ENCODE results near the gene ZC3HAV1. TPM values are rescaled to one million over a fixed set of nuclear protein-coding genes. Genes with fewer than 3 reads are reported as not detected.
"Not testable (repeated sequence)": the region's sequence is repeated elsewhere in the genome, so short reads cannot be mapped to it uniquely, and the experiment has no call there.

Gene ZC3HAV1
- total and polyA plus RNA-seq, 2 experiments from 2014 or later = 24.8 to 56.8 TPM

- TF ChIP-seq CTCF (conservative IDR thresholded peaks at IDR 0.05; ENCODE audit: low read depth in 2 of 2) (no peak), POLR2AphosphoS5 (IDR thresholded peaks at IDR 0.05; ENCODE audit: low read depth) (no peak), JUNB (IDR thresholded peaks at IDR 0.05; ENCODE audit: unreplicated experiment) (no peak)
Observed at GRCh38 chr7:139131601-139132041, 22.1 kb upstream of the ZC3HAV1 start (continued).

DNA sequence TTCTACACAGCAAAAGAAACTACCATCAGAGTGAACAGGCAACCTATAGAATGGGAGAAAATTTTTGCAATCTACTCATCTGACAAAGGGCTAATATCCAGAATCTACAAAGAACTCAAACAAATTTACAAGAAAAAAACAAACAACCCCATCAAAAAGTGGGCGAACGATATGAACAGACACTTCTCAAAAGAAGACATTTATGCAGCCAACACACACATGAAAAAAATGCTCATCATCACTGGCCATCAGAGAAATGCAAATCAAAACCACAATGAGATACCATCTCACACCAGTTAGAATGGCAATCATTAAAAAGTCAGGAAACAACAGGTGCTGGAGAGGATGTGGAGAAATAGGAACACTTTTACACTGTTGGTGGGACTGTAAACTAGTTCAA lies 20.3 kb upstream of the ZC3HAV1 start:
- H3K27me3 ChIP-seq (ENCODE audit: insufficient read depth); H3K4me3 Mint-ChIP-seq; H3K4me3 ChIP-seq; H3K79me2 ChIP-seq (replicated peaks; ENCODE audit: insufficient read depth); ATAC-seq; H3K36me3 Mint-ChIP-seq (ENCODE audit: low read depth); H3K4me2 ChIP-seq; H3K36me3 ChIP-seq (ENCODE audit: insufficient read depth); H4K20me1 ChIP-seq (replicated peaks; ENCODE audit: insufficient read depth); H3K9me2 ChIP-seq (ENCODE audit: insufficient read depth); H3F3A ChIP-seq (replicated peaks; ENCODE audit: low read depth); H2AFZ ChIP-seq; H3K4me1 ChIP-seq (ENCODE audit: insufficient read depth); H3K27ac ChIP-seq (ENCODE audit: low read depth); H3K27me3 Mint-ChIP-seq (ENCODE audit: insufficient read depth, low read depth, poor library complexity); H3K27ac Mint-ChIP-seq; H3K9me3 Mint-ChIP-seq; DNase-seq (ENCODE audit: low spot score): not testable (repeated sequence)
- H3K4me1 Mint-ChIP-seq = peaks cover 10% of the 10 kb centered on the region

- ATAC-seq (no peak), DNase-seq (ENCODE audit: low spot score) (no peak)
- Histone ChIP-seq H3K9me2 (ENCODE audit: insufficient read depth) (no peaks in the 10 kb centered on the region), H4K20me1 (replicated peaks; ENCODE audit: insufficient read depth) (no peaks in the 10 kb centered on the region), H3K36me3 (ENCODE audit: insufficient read depth) (no peaks in the 10 kb centered on the region), H3K27ac (ENCODE audit: low read depth) (no peak overlapping the region), H3F3A (replicated peaks; ENCODE audit: low read depth) (no peaks in the 10 kb centered on the region), H3K79me2 (replicated peaks; ENCODE audit: insufficient read depth) (no peaks in the 10 kb centered on the region), H3K4me1 (ENCODE audit: insufficient read depth) (peaks cover 7% of the 10 kb centered on the region; the same call in 1 of the 2 replicates), H3K4me3 (no peak overlapping the region), H3K4me2 (no peak overlapping the region), H3K27me3 (ENCODE audit: insufficient read depth) (no peaks in the 10 kb centered on the region), H2AFZ (no peak overlapping the region)
- H3K36me3 Mint-ChIP-seq (ENCODE audit: low read depth) = no peaks in the 10 kb centered on the region
- H3K27me3 Mint-ChIP-seq (ENCODE audit: insufficient read depth, low read depth, poor library complexity) = no peaks in the 10 kb centered on the region
- H3K9me3 Mint-ChIP-seq = no peaks in the 10 kb centered on the region
- no peak overlapping the region for H3K4me3 Mint-ChIP-seq
- H3K27ac Mint-ChIP-seq = no peak overlapping the region
- H3K4me1 Mint-ChIP-seq = peaks cover 10% of the 10 kb centered on the region
- TF ChIP-seq, protein P1, sequence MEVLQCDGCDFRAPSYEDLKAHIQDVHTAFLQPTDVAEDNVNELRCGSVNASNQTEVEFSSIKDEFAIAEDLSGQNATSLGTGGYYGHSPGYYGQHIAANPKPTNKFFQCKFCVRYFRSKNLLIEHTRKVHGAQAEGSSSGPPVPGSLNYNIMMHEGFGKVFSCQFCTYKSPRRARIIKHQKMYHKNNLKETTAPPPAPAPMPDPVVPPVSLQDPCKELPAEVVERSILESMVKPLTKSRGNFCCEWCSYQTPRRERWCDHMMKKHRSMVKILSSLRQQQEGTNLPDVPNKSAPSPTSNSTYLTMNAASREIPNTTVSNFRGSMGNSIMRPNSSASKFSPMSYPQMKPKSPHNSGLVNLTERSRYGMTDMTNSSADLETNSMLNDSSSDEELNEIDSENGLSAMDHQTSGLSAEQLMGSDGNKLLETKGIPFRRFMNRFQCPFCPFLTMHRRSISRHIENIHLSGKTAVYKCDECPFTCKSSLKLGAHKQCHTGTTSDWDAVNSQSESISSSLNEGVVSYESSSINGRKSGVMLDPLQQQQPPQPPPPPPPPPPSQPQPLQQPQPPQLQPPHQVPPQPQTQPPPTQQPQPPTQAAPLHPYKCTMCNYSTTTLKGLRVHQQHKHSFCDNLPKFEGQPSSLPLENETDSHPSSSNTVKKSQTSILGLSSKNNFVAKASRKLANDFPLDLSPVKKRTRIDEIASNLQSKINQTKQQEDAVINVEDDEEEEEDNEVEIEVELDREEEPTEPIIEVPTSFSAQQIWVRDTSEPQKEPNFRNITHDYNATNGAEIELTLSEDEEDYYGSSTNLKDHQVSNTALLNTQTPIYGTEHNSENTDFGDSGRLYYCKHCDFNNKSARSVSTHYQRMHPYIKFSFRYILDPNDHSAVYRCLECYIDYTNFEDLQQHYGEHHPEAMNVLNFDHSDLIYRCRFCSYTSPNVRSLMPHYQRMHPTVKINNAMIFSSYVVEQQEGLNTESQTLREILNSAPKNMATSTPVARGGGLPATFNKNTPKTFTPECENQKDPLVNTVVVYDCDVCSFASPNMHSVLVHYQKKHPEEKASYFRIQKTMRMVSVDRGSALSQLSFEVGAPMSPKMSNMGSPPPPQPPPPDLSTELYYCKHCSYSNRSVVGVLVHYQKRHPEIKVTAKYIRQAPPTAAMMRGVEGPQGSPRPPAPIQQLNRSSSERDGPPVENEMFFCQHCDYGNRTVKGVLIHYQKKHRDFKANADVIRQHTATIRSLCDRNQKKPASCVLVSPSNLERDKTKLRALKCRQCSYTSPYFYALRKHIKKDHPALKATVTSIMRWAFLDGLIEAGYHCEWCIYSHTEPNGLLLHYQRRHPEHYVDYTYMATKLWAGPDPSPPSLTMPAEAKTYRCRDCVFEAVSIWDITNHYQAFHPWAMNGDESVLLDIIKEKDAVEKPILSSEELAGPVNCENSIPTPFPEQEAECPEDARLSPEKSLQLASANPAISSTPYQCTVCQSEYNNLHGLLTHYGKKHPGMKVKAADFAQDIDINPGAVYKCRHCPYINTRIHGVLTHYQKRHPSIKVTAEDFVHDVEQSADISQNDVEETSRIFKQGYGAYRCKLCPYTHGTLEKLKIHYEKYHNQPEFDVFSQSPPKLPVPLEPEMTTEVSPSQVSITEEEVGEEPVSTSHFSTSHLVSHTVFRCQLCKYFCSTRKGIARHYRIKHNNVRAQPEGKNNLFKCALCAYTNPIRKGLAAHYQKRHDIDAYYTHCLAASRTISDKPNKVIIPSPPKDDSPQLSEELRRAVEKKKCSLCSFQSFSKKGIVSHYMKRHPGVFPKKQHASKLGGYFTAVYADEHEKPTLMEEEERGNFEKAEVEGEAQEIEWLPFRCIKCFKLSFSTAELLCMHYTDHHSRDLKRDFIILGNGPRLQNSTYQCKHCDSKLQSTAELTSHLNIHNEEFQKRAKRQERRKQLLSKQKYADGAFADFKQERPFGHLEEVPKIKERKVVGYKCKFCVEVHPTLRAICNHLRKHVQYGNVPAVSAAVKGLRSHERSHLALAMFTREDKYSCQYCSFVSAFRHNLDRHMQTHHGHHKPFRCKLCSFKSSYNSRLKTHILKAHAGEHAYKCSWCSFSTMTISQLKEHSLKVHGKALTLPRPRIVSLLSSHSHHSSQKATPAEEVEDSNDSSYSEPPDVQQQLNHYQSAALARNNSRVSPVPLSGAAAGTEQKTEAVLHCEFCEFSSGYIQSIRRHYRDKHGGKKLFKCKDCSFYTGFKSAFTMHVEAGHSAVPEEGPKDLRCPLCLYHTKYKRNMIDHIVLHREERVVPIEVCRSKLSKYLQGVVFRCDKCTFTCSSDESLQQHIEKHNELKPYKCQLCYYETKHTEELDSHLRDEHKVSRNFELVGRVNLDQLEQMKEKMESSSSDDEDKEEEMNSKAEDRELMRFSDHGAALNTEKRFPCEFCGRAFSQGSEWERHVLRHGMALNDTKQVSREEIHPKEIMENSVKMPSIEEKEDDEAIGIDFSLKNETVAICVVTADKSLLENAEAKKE (CRISPR knock-in tag; IDR thresholded peaks at IDR 0.05) = no peak
- TF ChIP-seq CREB1 (CRISPR knock-in tag; IDR thresholded peaks at IDR 0.05; ENCODE audit: low read depth) = no peak
- TF ChIP-seq EZH2 (IDR thresholded peaks at IDR 0.05; ENCODE audit: low read depth, unreplicated experiment) = no peak
- no peak for TF ChIP-seq POLR2AphosphoS5 (IDR thresholded peaks at IDR 0.05; ENCODE audit: low read depth)
- TF ChIP-seq CTCF (conservative IDR thresholded peaks at IDR 0.05; ENCODE audit: low read depth in 2 of 2) = no peak
- TF ChIP-seq STAT1 (IDR thresholded peaks at IDR 0.05; ENCODE audit: unreplicated experiment) = no peak
- TF ChIP-seq ZNF114 (CRISPR knock-in tag; IDR thresholded peaks at IDR 0.05) = no peak
- TF ChIP-seq, protein P2, sequence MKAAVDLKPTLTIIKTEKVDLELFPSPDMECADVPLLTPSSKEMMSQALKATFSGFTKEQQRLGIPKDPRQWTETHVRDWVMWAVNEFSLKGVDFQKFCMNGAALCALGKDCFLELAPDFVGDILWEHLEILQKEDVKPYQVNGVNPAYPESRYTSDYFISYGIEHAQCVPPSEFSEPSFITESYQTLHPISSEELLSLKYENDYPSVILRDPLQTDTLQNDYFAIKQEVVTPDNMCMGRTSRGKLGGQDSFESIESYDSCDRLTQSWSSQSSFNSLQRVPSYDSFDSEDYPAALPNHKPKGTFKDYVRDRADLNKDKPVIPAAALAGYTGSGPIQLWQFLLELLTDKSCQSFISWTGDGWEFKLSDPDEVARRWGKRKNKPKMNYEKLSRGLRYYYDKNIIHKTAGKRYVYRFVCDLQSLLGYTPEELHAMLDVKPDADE (IDR thresholded peaks at IDR 0.05) = no peak
Observed at GRCh38 chr7:139127648-139128047, 18.1 kb upstream of the ZC3HAV1 start.
